ENCODE measurements around the gene DDX10. TPM values are rescaled to one million over a fixed set of nuclear protein-coding genes. Genes with fewer than 3 reads are reported as not detected.

The DDX10 gene
- total RNA-seq, 1 donor, result 15.7 TPM

DNA sequence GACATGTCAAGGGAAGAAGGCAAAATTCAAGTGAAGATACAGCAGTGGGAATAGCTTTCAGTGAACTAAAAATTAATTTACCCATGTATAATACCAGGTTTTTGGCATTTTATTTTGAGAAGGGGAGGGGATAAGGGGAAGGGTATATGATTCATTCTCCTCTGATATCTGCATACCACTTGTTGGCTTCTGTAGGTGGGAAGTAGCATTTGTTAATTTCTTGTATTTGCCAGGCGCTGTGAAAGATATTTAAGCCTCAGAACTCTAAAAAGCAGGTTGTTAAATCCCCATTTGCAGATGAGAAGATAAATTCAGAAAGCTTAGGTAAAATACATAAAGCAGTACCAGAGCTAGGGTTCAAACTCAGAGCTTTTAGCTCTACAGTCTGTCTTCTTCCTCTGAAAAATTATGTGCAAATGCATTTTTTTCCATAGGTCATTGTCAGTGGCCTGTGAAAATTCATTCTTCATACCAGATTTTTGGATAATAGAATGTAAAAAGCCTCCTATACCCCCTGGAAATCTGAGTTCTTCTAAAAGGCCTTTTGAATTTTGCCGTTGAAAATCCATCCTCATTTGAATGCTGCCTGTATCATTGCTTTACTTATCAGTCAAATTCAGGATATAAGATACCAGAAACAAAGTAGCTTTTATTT is 221.3 kb downstream of the DDX10 start:
- TF ChIP-seq, protein P1, sequence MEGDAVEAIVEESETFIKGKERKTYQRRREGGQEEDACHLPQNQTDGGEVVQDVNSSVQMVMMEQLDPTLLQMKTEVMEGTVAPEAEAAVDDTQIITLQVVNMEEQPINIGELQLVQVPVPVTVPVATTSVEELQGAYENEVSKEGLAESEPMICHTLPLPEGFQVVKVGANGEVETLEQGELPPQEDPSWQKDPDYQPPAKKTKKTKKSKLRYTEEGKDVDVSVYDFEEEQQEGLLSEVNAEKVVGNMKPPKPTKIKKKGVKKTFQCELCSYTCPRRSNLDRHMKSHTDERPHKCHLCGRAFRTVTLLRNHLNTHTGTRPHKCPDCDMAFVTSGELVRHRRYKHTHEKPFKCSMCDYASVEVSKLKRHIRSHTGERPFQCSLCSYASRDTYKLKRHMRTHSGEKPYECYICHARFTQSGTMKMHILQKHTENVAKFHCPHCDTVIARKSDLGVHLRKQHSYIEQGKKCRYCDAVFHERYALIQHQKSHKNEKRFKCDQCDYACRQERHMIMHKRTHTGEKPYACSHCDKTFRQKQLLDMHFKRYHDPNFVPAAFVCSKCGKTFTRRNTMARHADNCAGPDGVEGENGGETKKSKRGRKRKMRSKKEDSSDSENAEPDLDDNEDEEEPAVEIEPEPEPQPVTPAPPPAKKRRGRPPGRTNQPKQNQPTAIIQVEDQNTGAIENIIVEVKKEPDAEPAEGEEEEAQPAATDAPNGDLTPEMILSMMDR (IDR thresholded peaks at IDR 0.05; ENCODE audit: insufficient read depth, low read length), result no peak
- no peak for DNase-seq (ENCODE audit: low read depth)

DNA sequence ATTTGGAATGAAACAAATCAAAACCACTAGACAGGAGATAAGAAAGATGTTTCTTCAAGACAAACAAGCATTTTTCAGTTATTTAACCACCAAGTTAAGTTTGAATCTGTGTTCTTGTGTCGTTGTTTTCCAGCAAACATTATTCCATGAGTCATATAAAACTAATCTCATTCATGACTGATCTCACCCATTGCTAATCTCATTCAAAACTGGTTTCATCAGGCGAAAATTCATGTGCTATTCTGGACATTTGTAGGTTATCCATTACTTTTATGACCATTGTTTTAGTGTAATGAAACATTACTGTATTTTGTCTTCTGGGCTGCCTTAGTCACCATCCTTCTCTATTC is 221.8 kb downstream of the DDX10 start:
- no peak overlapping the region for H3K4me3 ChIP-seq (ENCODE audit: low read depth, low read length)
- TF ChIP-seq, protein P1 (IDR thresholded peaks at IDR 0.05; ENCODE audit: insufficient read depth, low read length), result no peak
- peak; percentile 48 for DNase-seq (ENCODE audit: low read depth)

More for the DNA sequence above, 221.3 kb downstream of the DDX10 start:
- H3K4me3 ChIP-seq (ENCODE audit: low read depth, low read length), result no peak overlapping the region

DNA sequence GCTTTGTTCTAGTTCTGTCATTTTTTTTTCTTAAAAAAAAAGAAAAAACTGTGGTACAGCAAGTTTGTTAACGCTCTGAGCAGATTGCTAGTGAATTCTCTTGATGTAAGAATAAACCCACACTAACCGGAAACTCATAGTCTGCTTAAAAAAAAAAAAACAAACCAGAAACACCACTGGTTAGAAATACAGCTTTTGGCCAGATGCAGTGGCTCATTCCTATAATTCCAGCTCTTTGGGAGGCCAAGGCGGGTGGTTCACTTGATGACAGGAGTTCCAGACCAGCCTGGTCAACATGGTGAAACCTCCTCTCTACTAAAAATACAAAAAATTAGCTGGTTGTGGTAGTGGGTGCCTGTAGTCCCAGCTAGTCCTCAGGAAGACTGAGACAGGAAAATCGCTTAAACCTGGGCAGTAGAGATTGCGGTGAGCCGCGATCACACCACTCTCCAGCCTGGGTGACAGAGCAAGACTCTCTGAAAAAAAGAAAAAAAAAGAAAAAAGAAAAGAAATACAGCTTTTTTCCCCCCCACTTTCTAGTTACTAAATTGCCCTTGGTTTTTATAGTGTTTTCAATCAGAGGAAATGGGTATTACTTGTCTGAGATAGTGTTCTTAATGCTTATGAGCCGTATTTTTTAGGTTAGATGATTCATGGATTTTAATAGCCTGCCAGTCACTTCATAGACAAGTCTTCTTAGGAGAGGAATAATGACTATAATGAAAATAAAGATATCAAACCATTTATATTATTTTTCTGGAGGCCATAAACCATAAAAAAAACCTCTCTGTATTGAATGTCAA is 222.8 kb downstream of the DDX10 start:
- H3K4me3 ChIP-seq (ENCODE audit: low read depth, low read length), result no peak overlapping the region
- peak; percentile 8 for DNase-seq (ENCODE audit: low read depth)
- TF ChIP-seq, protein P1 (IDR thresholded peaks at IDR 0.05; ENCODE audit: insufficient read depth, low read length), result no peak

DNA sequence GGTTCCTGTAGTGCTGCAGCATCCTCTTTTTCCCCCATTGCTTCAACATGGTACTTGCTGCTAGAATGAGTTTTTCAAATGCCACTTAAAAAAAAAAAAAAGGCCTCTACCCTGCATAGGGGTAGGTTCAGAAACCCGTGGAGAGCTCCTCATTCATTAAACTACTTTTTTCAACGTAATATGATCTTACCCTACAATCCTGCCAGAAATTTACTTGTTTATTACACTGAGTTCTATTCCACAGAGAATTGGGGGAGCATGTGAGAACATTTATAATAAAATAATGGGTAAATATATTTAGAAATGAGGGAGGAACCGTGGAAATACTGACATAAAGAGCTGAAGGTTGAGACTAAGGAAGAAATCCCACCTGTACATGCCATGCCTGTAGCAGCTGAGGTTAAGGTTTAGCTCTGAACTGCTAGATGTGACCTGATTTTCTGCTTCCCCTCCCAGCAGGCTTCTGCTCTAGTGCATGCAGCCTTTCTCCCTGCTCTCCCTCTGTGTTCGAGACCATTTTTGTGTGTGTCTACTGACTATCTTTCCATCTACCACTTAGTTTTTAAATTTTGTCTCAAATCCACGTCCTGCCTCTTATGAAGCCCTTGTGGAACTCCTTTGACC is 225.7 kb downstream of the DDX10 start:
- TF ChIP-seq, protein P1 (IDR thresholded peaks at IDR 0.05; ENCODE audit: insufficient read depth, low read length), result no peak
- DNase-seq (ENCODE audit: low read depth), result no peak
- no peak overlapping the region for H3K4me3 ChIP-seq (ENCODE audit: low read depth, low read length)

DNA sequence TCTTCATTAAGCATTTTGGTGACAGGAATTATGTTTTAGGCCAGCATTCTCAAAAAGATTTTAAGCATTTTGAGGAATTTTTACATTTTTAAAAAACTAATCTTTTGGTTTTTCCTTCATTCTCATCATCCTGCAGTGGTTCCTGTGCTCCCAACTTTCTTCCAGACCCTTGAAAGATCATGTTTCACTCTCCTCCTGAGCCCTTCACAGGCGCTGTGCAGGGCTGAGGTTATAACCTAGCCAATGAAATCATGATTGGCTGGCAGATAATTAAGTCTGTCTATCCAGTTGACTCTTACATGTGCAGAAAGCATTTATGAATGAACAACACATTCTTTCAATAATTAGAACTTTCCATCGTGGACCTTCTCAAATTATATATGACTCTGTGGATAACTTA is 226.3 kb downstream of the DDX10 start:
- TF ChIP-seq, protein P1 (IDR thresholded peaks at IDR 0.05; ENCODE audit: insufficient read depth, low read length), result no peak
- no peak for DNase-seq (ENCODE audit: low read depth)
- H3K4me3 ChIP-seq (ENCODE audit: low read depth, low read length), result no peak overlapping the region

DNA sequence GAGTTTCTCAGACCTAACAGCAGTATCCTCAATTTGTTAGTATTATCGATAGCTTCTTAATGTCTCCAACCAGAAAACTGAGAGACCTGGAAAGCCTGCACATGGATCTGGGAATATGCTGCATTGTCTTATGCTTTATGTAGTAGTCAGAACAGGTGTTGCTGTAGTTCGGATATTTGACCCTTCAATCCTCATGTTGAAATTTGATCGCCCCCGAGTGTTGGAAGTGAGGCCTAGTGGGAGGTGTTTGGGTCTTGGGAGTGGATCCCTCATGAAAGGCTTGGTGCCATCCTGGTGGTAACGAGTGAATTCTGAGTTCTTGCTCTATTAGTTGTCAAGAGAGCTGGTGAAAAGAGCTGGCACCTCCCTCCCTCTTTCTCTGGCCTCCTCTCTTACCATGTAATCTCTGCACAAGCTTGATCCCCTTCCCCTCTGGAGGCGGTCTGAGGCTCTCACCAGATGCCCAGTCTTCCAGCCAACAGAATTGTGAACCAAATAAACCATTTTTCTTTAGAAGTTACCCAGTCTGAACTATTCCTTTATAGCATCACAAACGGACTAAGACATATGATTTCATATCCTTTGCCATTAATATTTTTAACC is 227.1 kb downstream of the DDX10 start:
- TF ChIP-seq, protein P1 (IDR thresholded peaks at IDR 0.05; ENCODE audit: insufficient read depth, low read length), result no peak
- no peak overlapping the region for H3K4me3 ChIP-seq (ENCODE audit: low read depth, low read length)
- no peak for DNase-seq (ENCODE audit: low read depth)
